ENCODE data around the gene DTX3L. TPM values are rescaled to one million over a fixed set of nuclear protein-coding genes. Genes with fewer than 3 reads are reported as not detected.

DTX3L gene
- total and polyA plus RNA-seq, 2 of the 13 experiments (the other 11 are each of a cell fraction or from before 2014, with no cell fraction given) = 2.5 to 10.9 TPM

GRCh38 chr3:122564155-122564912 is at the start of gene DTX3L, which contains the start of gene PARP9 (continued):
- TF ChIP-seq ZNF776 (CRISPR knock-in tag; IDR thresholded peaks at IDR 0.05) = peak; percentile 91; the same call in 1 of the 2 replicates
- TF ChIP-seq SRSF1 (optimal IDR thresholded peaks at IDR 0.05; ENCODE audit: low read depth, low read length) = peak; percentile 37
- no peak for TF ChIP-seq ZBTB2 (CRISPR knock-in tag; IDR thresholded peaks at IDR 0.05; ENCODE audit: low read depth)
- TF ChIP-seq ZBTB46 (CRISPR knock-in tag; IDR thresholded peaks at IDR 0.05; ENCODE audit: borderline replicate concordance) = no peak
- TF ChIP-seq ZNF232 (CRISPR knock-in tag; IDR thresholded peaks at IDR 0.05; ENCODE audit: borderline replicate concordance) = no peak; the same call in 1 of the 2 replicates
- no peak for TF ChIP-seq ZNF124 (CRISPR knock-in tag; IDR thresholded peaks at IDR 0.05)
- peak; percentile 41; the same call in 1 of the 2 replicates for TF ChIP-seq GATAD1 (CRISPR knock-in tag; IDR thresholded peaks at IDR 0.05)
- no peak for TF ChIP-seq HNF1B (CRISPR knock-in tag; IDR thresholded peaks at IDR 0.05)
- peak; percentile 97 for TF ChIP-seq ZSCAN21 (CRISPR knock-in tag; IDR thresholded peaks at IDR 0.05; ENCODE audit: borderline replicate concordance)
- no peak for TF ChIP-seq SIN3B (IDR thresholded peaks at IDR 0.05; ENCODE audit: low read length)
- TF ChIP-seq ZNF318 (CRISPR knock-in tag; IDR thresholded peaks at IDR 0.05) = no peak
- no peak for TF ChIP-seq ZSCAN22 (CRISPR knock-in tag; IDR thresholded peaks at IDR 0.05)
- no peak; the same call in 1 of the 2 replicates for TF ChIP-seq ZNF740 (CRISPR knock-in tag; IDR thresholded peaks at IDR 0.05)
- TF ChIP-seq CBX5 (CRISPR knock-in tag; IDR thresholded peaks at IDR 0.05; ENCODE audit: borderline replicate concordance) = 0 out of 2 replicates have a peak, but pooled peaks have one; percentile 60
- TF ChIP-seq RXRA (CRISPR knock-in tag; IDR thresholded peaks at IDR 0.05) = peak; percentile 71; the same call in 1 of the 2 replicates

Data from HepG2 (cell line).